Glomerular visceral epithelial cell (primary cell): ENCODE data around the gene MRPS14.
A peak's percentile ranks its signal among the peaks of the same experiment; 100 is the strongest.

Experiments
- DNase-seq: peaks from one replicate; pipeline ENCODE4 v3.0.0-alpha.2; 2016; ENCODE audit errors: extremely low spot score

Gene MRPS14

DNA sequence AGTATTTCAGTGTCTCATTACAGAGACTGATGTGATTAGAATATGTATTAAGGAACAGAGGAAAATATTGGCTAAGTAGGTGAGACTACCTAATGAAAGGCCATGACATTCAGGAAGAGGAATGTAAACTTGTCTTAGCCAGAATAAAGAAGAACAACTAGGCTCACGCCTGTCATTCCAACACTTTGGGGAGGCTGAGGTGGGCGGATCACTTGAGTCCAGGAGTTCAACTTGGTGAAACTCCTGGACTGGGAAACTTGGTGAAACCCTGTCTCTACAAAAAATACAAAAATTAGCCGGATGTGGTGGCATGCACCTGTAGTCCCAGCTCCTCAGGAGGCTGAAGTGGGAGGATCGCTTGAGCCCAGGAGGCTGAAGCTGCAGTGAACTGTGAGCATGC lies 38.3 kb downstream of the MRPS14 start:
- DNase-seq: no peak

DNA sequence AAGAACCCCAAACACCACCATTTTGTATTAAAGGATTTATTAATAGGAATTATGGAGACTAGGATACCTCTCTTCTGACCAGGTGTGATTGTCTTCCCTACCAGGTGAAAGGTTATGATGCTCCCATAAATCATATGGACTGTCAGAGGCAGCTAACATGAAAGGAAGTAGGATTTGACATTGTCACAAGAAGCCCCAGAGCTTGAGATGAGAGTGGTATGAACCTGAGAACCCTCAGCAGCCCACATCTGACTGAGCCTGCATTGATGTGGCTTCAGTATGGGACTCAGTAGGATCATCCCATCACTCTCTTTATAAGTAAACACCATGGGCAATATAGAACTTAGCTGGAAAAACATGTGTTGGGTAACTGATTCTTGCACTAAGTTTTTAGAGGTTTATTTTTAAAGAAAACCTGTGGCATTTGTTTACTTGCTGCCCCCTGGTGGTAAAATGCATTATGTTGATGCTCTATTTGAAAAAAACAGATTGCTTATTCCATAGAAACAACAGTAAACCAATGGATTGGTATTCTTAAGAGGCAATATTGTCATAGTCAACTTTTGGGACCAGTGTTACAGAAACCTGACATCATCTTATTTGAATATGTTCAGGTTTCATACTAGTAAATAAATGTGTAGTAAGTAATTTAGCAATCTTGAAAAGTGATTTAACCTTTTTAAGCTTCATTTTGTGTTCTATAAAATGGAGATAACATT lies 40.1 kb downstream of the MRPS14 start:
- peak; percentile 40 for DNase-seq

DNA sequence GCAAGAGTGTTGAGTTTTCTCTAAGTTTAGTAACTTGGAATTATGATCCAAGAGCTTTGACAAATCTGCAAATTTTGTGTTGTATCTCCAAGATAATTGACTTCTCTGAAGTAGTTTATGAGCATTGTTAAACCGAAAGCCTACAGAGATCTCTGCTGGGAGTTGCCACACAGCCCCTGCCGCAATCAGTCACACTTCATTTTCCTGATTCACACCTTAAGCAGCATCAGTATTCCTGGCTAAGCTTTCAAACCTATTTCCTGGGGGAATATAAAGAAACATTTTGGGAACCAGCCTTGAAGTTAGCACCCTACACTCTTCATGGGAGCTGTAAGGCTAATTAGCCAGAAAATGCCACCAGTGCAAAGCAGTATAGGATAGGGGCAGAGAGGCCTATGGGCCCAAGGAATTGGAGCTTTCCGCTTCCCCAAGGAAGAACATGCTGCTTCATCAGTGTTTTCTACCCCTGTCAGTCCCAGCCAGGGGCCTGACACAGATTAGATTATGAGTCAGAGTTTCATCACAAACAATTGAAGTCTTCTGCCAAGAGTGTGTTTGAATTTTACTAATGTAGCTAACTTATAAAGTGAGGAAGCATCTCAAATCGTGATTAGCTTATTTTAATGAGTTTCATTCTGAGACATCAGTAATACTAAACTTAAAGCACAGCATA lies 46.7 kb downstream of the MRPS14 start:
- no peak for DNase-seq

DNA sequence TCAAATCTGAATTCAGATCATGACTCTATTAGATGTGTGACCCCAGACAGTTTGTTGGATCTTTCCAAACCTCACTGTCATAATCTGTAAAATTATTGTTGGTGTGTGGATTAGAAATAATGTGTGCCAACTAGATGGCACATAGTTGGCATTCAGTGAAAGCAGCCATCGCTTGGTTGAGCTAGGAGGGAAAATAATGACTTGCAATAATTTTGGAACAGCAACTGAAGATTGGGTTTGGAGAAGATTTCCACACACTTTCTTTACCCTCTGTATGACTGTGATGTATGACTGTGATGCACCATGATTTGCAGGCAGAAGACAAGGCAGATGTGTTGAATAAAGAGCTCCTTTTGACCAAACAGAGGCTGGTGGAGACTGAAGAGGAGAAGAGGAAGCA lies 47.5 kb downstream of the MRPS14 start:
- DNase-seq: no peak

DNA sequence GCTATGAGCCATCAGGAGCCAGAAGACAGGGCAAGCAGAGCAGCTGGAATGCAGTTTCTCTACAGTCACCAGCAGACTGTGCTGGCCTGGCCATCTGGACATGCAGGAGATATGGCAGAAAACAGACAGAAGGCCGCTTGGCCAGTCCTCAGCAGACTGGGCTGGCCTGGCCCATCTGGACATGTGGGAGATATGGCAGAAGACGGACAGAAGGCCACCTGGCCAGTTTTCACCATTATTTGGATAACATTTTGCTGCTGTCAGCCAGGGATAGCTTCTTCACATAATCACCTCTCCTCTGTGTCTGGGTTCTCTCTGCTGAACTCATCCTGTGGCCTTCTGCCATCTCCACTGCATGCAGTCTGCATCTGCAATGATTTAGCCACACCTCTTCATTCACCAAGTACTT lies 48.5 kb downstream of the MRPS14 start:
- no peak for DNase-seq

DNA sequence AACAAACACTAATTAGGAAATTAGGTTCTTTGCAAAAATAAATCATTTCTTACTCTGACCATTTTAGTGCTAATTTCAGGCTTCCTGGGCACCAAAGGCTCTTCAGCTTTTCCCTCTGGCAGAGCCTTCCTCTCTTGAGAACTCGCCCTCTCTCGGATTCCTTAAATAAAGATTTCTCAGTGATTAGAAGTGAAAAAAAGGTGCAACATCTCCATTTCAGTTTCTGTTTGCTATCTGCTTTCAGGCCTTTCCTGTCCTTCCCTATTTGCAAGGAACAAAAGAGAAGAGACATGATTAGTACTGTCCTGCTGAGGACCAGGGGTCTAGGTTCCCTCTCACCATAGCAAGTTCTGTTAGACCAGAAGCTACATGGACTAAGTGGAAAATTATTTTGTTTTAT lies 51.3 kb downstream of the MRPS14 start:
- no peak for DNase-seq

DNA sequence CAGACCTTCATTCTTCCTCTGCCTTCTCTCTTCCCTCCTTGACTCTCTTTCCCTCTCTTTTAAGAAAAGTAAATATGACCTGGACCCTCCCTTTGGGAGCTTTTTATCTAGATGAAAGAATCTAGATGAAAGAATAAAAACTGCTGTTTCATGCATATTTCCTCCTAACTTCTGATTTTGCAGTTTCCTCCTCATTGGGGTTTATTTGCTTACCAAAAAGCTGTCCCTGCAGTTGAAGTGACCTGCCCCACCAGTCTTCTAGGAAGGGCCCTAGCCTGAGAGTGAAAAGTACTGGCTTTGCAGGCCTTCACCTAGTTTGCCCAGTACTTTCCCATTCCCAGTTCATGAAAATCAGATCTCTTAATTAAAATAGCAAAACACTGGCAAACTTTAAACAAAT lies 51.8 kb downstream of the MRPS14 start:
- no peak for DNase-seq

DNA sequence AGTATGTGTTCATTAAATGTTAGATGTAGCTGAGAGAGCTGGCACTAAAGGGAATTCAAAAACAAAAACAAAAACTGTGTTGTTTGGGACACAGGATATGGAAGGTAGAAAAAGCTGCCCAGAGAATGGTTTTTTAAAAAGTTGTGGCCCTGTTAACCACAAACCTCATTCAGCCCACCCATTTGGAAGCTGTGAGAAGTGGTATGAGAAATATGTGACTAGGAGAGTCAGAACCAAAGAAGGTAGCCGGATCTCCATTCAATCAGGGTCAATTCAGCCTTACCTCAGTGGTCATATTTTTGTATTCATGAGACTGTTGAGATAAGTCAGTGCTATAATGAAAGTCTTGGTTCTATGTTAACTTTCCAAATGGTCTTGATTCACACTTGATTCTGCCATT lies 53.2 kb downstream of the MRPS14 start:
- peak; percentile 38 for DNase-seq

DNA sequence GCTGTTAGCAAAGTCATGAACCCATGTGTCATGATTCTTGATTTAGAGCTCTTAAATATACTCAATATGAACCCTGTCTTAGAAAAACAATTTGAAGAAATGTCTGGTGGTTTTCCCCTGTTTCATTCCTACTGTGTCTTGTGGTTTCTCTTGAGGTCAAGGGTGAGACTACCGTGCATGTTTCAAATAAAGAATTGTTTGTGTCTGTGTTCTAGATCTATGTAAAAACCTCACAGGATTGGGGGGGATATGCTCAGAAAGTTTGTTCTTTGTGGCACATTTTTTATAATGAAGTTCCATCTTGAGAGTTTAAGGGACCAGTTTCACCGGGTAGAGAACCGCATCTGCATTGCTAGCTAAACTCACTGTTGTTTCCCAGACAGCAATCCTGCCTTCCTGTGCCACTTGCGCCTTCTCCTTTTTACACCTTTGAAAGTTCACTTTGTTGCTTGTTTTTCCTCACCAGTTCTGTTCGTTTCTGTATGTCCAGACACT lies 54.4 kb downstream of the MRPS14 start:
- DNase-seq: peak; percentile 66

DNA sequence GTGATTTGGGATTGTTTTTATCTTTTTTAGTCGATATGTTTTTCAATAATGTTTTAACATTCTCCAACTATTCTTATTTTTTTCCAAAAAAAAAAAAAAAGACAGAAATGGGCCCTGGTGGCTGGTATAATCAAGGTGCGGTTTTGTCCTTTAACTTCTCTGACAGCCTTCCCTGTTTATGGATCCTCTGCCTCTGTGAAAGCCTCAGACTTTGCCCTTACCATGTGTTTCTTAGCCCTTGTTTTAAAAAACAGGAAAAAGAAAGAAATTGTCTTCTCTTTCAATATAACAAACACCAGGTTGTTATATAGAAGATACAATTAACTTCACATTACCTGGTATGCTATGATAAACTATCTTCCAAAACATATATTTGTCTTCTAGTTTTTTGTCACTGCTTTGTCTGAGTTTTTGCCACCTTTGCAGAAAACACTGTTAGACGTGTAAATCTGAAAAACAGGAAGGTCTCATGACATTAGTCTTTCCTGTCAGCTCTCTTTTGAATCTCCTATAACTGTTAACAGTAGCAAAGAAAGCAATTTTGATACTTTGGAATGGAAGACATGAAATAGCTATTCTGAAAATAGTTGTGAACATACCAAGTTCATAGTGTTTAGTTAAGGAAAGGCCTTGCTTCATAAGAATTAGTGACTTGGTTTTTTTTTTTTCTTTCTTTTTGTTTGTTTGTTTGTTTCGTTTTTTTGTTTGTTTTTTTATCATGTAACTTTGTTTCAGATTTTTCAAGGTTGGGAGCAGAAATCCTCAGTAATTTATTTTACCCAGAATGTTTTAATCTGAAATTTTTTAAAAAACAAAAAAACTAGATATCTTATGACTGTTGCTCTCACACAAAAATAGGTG lies 55.1 kb downstream of the MRPS14 start:
- no peak for DNase-seq

DNA sequence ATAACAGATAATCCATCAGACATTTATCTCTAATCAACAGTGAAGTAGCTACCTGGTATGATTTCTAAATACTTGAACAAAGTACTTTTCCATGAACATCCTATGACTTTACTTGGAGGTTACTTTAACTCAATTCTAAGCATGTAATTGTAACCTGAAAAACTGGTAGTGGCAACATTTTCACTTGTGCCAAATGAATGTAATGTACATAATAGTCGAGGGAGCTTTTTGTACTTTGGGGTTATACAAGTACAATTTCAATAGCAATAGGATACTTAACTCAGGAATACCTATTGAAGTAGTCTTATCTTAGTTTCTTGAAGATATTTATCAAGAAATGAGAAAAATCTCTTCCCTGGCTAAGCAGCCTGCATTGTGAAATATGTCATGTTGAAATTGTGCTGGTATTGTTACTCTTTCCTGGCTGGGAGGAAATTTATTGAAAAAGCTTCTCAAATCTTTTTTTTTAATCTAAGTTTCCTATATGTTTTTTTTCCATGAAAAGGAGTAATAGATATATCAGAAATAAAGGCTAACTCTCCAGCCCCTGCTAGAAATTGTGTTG lies 57.1 kb downstream of the MRPS14 start:
- no peak for DNase-seq

DNA sequence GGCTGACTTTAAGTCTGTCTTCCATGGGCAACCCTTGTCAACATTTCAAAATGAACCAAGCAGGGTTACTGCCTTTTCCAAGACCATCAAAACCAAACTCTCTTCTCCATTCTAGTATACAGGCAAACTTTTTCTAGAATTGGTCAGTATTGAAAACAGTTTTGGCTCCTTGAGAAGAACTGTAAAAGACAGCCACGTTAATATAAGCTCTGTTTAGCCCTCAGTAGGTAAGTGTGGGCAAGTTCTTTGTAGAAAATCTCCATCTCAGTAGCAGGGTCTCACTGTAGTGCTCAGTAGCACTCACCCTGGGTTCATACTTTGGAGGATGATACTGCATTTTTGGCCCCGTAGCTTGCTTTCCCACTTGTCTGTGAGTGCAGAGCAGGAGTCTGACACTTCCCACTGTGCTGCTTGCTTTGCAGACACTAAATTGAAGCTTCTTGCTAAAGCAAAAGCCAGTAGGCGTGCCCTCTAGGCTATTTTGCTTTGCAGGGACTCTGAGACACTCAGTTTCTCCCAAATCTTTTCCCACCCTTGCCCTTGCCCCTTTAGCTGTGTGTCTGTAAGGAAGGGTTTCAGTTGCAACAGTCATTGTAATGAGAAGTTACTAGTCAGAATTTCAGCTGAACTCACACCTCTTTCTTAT lies 57.7 kb downstream of the MRPS14 start:
- no peak for DNase-seq

DNA sequence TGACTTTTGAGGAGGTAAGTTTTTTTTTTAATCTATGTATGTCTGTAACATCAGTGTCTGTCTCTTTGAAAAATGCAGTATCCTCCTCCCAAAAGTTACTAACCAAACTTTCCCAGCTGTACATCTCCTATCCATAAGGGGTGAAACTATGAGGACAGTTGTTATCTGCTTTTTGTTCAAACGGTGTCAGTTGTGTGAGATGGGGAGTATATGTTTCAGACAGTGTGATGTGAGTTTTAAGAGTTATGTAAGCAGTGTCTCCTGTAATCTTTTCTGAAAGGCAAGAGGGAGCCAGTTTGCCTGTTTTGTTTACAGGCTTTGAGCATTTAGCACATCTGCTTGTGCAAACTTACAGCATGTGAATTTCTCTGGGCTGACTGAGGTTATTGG lies 58.3 kb downstream of the MRPS14 start:
- DNase-seq: no peak

DNA sequence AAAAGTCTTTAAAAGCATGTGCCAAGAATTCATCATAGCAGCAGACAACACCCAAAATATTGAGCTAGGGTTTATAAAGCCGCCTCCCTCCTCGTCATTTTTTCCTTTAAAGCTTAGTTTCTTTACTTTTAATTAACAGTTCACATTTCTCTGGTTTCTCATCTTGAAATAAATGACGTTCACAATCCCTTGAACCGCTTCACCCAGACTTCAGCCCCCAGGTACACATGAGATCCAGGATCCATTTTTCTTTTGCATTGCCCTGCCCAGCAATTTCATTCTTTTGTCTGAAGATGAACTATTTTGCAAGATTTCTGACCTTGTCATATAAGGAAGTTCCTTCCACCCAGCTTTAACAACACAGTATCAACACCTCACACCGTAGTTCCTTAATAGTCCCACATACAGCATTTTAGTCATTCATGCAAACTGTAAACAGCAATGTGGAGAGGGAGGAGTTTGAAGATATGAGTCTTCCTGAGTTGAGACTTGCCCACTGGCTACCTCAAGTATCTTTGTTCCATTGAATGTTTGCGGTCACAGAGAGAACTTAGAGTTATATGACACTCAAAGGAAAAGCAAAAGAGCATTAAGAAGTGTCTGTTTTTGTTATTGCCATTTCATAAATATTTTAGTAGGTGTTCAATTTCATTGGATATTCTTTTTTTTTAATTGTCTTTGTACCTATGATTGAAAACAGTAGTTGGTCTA lies 58.8 kb downstream of the MRPS14 start:
- no peak for DNase-seq

DNA sequence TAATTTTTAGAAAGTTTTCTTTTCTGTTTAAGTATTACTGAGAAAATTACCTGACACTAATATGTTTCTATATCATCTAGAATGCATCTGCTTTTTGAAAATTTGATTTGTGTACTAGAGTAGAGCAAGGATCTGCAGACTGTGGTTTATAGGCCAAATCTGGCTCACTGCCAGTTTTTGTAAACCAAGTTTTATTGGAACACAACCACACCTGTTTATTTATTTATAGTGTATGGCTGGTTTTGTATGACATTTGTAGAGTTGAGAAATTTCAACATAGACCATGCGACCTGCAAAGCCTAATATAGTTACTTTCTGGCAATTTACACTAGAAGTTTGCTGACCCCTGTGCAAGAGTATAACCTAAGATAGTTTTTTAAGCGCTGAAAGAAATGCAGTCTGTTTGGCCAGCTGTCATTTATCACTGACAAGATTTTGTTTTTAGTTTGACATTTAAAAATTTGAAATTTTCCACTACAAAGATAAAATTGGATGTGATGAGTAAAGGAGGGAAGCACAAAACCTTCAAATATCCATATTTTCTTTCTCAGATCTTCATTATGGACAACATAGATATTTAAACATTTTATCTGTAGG lies 59.6 kb downstream of the MRPS14 start:
- DNase-seq: no peak
